ENCODE results near the gene EHD4.

The EHD4 gene

DNA sequence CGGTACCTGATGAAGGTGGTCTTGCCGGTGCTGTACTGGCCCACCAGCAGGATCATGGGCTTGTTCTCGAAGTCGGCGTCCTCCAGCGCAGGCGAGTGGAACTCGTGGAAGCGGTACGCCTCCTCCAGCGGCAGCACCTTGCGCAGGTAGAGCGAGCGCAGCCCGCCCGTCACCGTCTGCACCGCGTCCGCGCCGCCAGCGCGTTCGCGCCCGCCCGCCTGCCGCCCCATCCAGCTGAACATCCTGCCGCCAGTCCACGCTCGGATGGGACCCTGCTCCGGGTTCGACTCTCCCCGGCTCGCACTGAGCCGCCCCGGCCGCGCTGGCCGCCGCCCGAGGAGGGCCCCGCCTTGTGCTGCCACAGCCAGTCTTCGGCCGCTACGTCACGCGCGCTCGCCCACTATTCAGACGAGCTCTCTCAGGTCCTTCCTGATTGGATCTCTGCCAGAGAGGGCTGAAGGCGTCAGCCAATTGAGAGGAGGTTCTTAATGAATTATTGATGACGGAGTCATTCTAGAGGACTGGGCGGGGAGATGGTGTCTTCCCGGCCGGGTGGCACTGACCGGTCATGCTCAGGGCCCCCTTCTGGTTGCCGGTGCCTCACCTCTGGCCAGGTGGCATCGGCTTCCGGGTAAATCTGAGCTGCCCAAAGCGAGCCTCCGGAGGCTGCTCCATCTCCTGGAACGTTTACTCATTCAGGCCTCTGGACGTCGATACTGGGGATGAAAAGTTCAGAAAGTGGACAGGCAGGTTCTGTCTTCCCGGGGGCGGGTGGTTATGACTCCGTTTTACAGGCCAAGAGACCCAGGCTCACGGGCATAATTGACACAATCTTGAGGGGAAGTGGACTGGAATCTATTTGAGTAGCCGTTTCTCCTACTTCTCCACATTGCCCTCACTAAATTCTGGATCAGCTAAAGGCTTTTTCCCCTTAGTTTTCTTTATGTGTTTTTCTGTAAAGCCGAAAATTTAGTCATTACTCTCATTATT lies at the start of gene EHD4:
TSS of gene EHD4 (minus strand) at position 305 of the 990 bp plus-strand sequence. CDS start at position 242, 63 bp downstream.
- DNase-seq: peak; percentile 85

DNA sequence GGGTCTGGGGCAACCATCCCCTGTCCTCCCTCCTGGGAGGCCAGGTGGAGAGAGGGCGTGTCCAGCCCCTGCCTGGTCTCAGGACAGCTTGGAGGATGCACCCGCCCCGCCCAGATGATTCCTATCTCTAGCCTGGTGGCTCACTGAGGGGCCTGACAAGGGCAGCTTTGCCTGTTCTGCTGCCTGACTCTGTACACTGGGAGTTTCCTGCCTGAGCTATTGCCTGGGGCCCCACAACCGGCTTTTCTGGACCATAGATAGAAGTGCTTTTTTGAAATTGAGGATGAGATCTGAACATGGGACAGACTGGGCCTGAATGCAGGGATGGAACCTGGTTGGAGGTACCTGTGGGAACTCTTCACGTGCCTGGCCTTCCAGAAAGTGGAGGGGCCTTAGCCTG lies 49.2 kb upstream of the EHD4 start:
- no peak for DNase-seq

DNA sequence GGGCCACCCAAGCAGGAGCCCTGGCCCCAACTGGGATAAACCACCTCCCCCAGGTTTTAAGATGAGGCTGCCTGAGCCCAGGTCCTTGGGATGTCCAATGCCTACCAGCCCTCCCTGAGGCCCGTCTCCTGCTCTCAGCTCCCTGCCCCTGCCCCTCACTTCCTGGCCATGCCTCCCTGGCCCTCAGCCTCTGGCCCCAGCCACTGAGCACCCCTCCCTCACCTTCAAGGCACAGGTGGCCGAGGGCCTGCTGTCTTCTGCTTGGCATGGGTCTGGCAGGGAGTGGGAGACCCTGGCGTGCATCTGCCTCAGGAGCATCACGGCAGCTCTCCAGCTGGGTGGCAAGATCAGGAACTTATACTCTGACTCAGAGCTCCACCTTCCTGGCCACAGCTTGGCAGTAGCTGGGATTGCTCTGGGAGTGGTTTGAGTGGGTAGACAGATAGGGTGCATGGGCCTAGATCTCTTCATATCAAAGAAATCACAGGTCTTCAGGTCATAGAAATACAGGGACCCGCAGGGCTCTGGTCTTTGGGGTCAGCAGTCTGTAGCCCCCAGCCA lies 48.4 kb upstream of the EHD4 start, which contains the start of gene PLA2G4E:
TSS of gene PLA2G4E (minus strand) at position 330 of the 561 bp plus-strand sequence. CDS start at position 318, 12 bp downstream.
- DNase-seq: no peak

DNA sequence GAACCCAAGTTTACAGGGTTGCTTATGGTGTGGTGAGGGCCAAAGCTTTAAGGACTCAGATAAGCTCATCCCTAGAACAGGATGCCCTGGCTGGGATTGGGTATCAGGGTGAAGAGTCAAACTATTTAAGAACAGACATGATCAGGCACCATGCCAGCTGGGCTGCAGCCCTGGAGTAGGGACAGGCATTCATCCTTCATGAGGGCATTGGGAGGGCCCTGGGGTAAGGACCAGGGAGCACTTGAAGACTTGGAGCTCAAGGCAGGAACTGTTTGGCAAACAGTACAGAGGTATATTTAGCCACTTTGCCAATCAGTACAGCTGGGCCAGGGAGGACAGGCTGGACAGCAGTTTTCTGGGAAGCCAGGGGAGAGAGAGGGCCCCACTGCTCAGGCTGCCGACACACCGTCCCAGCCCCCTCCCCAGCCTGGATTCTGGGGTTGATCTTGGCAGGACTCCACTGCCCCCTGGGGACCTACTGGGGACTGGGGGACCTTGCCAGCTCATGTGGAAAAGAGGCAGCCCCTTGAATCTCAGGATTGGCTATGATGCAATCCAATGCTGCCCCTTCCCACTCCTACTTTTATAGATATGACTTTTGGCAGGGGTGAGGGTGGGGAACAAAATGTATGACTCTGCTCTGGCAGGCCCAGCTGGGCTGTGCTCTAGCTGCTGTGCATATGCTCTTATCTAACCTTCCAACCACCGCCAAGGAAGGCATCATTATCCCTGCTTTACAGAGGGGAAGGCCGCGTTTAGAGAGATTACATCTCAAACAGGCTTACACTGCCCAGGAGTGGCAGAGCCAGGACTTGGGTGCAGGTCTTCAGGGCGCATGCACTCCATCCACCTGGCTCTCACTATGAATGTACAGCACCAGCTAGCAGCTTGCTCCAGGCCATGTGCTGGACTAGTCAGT lies 46.2 kb upstream of the EHD4 start:
- no peak for DNase-seq

DNA sequence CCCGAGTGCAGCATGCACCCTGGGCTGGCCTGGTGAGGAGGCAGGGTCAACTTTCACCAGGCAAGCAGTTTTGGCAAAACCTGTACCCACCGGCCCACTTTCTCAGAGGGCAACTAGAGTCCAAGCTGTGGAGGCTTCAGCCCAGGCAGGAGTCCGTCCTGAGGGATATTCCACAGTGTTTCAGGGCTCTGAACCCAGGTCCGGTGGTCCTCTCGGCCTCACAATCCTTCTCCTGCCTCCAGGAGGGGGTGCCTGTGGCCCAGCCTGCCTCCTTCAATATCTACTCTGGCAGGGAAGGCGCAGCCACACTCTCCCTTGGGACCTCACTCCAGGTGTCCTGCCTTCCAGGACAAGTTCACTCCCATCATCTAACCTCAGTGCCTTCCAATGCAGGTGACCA lies 44.6 kb upstream of the EHD4 start:
- no peak for DNase-seq

DNA sequence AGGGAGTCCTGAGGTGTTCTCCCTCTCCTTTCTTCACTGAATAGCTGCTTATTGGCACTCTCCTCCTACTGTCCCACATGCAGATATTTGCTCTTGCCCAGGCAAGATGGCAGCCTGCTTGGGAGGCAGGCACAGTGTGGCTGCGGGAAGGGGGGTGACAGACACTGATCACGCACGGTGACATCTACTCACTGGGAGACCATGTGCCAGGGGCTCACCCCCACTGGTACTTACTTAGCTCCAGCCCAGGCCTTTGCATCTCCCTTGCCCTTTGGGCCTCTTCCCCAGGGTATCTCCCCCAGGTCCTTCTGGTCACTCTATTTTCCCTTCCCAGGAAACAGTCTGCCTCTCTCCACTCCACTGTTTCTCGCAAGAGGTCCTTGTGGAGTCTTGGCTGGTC lies 42.0 kb upstream of the EHD4 start:
- DNase-seq: no peak

DNA sequence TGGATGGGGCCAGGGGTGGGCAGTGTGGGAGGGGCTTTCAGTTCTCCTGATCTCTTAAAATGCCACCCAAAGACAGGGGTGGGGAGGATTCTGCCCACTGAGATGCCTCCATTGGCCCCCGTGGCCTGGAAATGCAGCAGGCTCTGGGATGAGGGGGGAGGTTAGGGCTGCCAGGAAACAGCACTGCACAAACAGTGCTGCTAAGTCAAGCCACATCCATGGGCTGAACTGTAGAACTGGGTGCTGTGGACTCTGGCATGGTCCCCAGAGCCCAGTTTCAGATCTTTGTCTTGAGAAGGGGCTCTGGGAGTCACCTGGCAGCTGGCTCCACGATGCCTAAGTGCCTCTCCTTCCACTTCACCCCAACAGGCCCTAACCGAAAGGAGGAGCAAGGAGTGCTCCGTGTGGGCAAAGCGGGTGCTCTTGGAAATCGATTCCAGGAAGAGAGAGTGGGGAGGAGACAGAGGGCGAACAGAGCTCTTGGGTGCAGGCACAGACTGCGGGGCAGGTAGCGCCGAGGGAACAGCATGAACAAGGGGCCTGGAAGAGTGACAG lies 40.6 kb upstream of the EHD4 start:
- no peak for DNase-seq

DNA sequence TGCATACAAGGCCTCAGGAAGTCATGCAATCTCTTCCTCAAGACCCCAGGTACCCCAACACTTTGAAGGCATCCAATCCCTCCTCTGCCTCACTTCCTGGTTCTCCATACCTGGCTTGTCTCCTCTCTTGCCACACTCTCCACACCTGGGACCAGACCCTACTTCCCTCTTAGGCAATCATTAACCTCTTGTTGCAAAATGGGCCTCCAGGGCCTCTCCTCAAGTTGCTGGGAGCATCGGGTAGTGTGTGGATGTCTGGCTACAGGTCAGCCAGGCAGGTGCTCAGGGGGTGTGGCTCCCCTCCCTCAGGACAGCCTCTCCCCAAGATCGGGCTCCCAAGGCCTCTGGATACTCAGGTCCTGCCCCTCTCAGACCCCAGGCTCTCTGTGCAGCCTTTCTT lies 39.9 kb upstream of the EHD4 start:
- DNase-seq: no peak

DNA sequence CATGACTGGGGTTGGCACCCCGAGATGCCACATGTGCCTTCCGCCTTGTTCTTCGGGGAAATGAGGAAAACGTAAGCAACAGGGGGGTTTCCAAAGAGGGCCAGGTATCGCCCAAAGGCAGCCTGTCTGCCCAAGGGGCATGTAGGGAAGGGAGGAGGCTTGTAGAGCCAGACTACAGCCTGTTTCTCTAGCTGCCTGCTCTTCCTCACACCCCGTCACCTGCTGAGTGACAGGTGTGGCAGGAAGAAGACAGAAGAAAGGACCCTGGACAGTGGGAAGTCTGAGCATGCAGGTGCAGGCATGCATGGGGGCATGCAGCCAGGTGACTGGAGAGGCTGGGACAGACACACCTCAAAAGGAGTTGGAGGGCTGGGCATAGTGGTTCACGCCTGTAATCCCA lies 38.7 kb upstream of the EHD4 start:
- no peak for DNase-seq

DNA sequence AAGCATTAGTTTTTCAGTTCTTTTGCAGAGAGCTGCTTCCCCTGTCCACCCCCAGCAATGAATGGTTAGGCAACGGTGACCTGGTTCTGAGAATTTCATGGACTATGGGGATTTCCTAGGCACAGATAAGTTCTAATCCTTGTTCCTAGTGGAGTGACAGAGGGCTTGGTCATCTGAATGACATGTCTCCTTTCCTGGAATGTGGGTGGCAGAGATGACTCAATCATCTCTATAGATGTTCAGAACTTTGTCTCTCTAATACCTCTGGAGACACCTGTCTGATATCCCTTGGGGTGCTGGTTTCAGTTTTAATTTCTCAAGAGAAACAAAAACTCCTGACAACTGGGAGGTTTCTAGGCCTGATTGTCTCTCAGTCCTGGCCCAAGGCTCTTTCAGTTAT lies 38.1 kb upstream of the EHD4 start:
- DNase-seq: no peak

DNA sequence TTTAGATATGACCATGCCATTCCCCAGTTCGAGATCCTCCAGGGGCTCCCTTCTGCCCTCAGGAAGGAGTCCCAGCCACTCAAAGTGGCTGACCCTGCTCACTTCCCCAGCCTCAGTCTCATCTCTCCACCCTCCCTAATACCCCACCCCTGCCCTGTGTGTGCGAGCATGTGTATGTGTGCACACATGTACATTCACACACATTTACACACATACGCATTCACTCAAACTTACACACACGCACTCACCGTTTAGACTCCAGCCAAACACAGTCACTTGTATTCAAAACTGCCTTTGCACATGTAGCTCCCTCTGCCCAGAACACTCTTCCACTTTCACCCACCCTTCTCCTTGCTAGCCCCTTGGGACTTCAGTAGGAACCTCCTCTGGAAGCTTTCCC lies 37.1 kb upstream of the EHD4 start:
- no peak for DNase-seq

DNA sequence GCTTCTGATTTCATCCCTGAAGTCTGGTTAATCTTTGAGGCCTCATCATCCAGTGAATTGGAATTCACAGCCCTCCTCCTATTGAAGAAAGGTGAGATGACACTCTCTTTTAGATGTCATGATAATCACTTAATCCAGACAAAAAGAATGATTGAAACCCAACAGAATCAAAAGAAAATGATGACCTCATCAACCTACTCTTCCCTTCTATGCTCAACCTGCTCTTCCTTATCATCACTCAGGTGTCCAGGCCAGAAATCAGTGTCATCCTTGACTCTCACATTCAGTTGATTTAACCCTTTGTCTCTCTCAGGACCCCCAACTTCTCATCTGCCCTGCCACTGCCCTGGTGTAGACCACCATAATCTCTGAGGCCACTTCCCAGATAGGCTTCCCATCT lies 36.7 kb upstream of the EHD4 start:
- no peak for DNase-seq

DNA sequence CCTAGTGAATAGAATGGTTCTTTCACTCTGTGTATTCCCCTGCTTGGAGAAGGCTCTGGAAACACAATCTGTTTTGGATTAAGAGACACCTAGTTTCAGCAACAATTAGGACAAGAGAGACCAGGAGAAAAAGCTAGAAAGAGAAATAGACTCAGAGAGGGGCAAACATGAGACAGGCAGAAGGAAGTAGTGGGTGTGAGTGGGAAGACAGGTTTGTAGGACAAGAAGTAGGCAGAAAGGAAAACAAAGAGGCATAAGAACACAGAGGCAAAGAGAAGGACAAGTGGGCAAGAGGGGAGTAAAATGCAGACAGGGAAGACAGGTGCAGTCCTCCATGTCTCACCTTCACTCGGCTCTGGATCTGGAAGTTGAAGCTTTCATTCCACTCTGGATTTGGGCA lies 35.0 kb upstream of the EHD4 start:
- no peak for DNase-seq

DNA sequence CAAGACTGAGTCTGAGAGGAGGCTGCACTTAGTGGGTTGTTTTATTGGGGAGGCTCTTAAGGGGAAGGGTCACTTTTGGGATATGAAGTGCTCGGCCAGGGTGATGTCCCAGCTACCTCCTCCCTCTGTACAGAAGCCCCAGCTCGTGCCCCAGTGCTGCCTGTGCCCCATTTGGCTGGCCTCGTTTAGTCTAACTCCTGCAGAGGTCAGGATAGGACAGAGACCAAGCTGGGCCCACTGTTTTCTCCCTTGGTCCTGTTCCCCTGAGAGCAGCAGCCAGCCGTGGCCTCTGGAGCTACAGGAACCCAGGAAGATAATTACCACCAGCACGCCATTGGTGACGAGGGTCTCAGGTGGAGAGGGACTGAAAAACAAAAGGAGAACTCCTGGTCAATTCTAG lies 30.0 kb upstream of the EHD4 start:
- no peak for DNase-seq

DNA sequence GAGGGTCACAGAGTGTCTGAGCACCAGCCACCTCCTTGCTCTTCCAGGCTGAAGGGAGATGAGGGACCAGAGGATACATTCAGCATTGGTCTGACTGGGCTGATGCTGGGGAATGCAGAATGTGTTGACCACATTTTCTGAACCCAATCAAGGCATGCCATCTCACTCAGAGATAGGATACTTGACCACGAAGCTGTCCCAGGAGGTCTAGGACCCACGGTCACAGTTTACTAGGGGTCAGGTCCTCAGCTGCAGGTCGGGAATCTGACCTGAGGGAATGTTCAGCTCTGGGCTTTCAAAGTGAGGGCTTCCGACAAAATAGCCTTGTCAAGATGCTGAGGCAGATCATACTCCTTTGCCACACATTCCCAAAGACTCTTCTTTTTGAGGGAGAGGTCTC lies 28.9 kb upstream of the EHD4 start:
- no peak for DNase-seq

DNA sequence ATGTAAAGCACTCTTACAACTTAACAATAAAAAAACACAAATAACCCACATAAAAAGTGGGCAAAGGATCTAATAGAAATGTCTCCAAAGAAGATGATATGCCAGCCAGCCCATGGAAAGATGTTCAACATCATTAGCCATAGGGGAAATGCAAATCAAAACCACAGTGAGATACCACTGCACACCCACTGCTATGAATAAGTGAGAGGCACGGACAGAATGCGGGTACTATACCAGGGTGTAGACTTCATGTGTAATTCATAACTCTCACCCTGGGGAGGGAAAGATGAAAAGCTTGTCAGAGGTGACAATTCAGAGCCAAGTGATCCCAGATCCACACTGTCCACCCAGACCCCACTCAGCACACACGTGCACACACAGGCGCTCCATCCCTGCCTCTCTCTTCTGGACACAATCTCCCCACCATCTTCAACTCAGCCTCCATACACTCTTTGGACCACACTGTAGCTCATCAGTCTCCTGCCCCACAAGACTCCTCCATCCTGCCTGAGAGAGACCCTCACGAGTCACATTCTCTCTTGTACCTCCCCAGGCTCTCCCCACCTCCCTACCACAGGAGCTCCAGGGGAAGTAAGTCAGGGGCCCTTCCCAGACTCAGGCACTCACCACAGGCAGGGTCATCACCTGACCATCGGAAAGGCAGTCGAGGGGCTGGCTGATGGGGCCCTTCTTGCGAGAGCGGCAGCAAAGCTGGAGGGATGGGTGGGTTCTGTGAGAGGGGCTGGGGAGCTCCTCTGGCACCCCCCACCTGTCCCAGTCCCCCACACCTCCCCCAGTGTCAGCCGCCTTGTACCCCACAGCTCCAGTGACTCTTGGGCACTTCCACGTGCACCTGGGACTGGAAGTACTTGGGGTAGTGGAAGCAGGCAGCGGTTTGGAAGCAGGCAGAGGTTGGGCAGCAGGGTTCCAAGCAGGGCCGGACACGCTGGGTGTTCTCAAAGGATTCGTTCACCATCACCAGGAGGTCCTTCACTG lies 27.2 kb upstream of the EHD4 start:
- no peak for DNase-seq

DNA sequence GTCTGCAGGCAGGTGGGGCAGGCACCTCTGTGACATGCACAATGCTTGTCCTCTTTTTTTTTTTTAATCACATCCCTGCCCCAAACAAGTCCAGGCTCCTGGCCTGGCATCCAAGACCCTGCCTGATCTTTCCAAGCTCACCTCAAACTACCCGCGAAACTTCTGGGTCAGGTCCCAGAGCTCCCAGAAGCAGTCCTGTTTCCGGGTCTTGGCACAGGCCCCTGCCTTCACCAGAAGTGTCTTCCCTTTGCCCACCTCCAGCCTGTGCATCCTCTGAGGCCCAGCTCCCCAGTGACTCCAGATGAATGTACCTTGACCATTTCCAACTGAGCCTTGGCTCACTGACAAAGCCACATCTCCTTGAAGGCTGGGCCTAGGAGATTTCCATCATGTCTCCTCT lies 25.5 kb upstream of the EHD4 start:
- no peak for DNase-seq

DNA sequence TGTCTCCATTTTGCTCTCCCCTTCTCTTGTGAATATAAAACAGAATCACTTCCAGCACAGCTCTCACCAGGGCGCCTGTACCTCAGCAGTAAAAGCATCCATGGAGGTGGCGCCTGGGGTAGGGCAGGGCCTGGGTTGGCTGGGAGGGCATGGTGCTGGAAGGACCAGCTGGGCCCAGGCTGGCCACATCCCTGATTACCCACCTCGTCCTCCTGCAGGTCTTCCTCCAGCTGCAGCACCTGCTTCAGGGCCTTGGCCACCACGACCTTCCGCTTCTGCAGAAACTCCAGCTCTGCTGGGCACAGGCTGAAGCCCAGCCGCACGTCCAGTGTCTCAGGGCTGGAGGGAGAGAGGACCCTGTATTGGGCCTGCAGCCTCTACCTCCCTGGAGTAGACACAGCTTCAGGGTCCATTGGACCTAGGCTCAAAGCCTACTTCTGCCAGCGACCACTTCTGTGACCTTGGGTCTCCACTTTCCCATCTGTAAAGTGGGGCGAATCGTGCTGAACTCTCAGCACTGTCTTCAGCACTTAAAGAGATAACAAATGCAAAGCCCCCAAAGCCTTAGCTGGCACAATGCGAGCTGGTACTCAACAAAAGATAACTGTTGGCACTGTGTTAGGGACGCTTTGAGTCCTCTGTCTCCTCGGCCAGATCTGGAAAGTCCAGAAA lies 24.7 kb upstream of the EHD4 start:
- no peak for DNase-seq

DNA sequence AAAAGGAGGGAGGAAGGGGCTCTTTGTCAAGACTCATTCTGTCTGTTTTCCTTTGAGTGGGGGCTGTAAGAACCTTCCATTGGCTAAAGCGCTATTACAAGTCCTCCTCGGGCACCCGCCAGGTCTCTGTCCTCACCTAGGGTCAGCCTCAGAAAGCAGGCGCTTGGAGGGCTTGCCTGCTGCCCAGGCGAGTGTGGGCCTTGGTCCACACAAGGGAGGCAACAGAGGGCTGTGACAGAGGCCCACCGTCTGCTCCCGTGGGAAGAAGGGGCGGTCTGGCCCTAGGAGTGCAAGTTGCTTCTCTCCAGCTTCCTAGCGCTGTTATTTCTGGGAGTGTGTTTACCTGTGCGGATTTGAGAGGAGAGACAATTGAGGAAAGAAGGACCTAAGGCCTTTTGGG lies 24.0 kb upstream of the EHD4 start:
- DNase-seq: no peak

DNA sequence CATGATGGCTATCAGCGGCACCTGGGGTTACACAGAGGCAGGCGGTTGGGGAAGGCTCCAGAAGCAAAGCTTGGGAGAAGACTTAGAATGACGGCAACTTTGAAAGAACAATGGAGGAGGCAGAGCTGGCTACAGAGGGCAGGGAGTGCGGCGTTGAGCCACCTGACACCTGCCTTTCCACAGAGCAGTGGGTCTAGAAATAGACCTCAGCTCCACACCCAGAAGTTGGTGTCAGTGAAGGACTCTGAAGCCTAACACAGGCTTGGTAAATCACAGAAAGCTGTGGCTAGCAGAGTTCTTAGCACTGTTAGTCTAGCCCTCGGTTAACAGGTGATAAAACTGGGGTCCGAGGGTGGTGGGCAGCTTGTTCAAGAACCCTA lies 23.1 kb upstream of the EHD4 start:
- DNase-seq: no peak
